Muscle of back (tissue), 11 donors: Measurements from ENCODE around the gene RAB34. TPM values are rescaled to one million over a fixed set of nuclear protein-coding genes. Genes with fewer than 3 reads are reported as not detected.
A peak's percentile ranks its signal among the peaks of the same experiment; 100 is the strongest.

Experiments used
- DNase-seq, 3 donors: peaks; one replicate each; pipeline versions ENCODE4 v3.0.0 to v3.0.0-alpha.2; 2013
- polyA plus RNA-seq, 10 donors: library from polyadenylated mRNA; unstranded; fragments of 120-200 nt; gene quantifications; one replicate each; pipeline ENCODE4 v1.2.1, GENCODE V29; 2013; ENCODE audit not compliant: insufficient read length in 10 of 10

The RAB34 gene
- polyA plus RNA-seq, 10 donors = 53.1 to 117 (median 77.2) TPM

DNA sequence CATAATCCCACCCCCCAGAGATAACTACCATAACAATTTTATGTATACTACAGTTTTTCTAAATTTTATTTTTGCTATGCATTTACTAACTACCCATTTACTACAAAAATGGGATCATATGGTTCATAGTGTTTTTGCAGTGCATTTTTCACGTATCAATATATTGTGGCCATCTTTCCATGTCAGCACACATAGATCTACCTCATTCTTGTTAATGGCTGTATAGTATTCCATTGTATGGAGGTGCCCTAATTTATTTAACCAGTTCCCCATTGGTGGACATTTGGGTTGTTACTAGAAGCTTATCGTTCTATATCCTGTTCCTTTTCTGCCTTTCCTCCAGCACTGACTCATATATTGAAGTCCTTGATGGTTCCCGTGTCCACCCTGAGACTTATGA is 28.7 kb downstream of the RAB34 start:
- no peak for DNase-seq

DNA sequence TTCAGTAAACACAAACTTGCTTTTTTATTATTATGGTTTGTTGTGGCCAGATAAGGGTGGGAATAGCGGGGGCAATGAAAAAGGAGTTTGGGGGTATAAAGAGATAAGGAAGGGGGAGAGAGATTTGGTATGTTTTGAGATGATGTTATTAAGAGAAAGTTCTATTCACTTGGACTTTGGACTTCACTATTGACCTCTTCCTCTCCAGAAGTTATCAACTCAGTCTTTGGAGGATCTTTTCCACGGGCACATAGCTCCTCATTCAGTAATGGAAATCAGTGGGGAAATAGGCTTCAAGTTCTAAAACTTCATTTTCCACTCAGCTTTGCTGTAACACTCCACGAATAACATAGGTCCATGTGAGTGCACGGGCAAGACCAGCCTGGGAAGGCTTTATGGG is 29.2 kb downstream of the RAB34 start:
- no peak for DNase-seq

DNA sequence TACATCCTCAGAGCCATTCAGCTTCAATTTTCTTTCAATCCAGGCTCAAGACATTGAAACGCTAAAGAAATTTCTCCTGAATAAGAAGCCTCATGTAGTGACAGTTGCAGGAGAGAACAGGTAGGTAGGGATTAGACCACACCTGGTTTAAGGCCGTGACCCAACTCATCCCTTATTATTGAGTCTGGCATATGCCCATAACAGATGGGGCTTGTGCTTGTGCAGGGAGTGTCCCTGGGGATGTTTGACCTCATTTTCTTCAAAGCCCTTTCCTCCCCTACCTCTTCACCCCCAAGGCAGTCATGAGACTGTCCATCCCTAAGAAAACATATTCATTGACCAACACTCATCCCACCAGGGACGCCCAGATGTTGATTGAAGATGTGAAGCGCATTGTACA is 31.4 kb downstream of the RAB34 start:
- no peak for DNase-seq

DNA sequence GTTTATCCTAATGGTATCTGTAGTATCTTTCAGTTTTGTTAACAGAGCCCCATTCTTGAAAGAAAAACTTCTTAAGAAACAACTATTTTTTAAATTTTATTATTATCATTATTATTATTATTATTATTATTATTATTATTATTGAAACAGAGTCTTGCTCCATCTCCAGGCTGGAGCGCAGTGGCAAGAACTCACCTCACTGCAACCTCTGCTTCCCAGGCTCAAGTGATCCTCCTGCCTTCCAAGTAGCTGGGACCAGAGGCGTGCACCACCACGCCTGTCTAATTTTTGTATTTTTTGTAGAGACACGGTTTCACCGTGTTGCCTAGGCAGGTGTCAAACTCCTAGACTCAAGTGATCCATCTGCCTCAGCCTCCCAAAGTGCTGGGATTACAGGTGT is 32.3 kb downstream of the RAB34 start:
- DNase-seq = no peak

DNA sequence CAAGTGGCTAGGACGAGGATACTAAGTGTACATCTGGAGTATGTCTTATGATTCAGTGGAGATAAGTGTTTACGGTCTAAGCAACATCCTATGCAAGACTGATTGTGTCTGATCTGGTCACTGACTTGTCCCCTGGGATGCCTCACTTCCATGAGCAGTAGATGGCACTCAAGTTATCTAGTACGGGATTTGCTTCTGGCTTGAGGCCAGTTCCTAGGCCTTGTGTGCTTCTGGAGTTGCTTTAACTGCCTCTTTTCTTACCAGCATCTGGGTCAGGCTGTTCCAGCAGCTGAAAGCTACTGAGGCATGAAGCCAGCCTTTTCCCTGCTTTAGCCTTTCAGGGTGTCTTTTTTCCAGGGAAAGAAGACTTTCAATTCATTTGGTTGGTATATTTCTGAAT is 32.7 kb downstream of the RAB34 start:
- DNase-seq = peak; percentile 21 to 43 (median 22)

DNA sequence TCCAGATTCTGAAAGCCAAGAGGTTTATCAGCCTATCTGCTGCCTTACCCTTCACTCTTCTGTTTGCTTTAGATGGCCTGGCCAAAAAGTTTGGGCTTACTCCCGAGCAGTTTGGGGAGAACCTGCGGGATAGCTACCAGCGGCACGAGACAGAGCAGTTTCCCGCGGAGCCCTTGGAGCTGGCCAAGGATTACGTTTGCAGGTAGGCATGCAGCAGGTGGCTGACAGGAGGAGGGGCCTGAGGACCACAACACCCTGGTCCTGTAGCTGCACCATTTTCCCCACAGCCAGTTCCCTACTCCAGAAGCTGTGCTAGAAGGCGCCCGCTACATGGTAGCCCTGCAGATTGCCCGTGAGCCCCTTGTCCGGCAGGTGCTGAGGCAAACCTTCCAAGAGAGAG is 35.0 kb downstream of the RAB34 start:
- DNase-seq = no peak

DNA sequence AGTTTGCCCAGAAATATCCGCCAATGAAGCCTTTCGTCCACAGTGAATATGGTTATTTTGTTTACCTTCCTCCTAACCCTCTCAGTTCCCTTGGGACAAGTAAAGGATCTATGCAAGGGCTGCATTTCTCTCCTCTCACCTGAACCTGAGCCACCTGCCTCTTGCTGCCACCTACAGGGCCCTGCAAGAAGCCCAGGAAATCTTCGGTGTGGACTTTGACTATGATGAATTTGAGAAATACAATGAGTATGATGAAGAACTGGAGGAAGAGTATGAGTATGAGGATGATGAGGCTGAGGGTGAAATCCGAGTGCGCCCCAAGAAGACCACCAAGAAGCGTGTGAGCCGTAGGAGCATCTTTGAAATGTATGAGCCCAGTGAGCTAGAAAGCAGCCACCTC is 41.7 kb downstream of the RAB34 start:
- DNase-seq = no peak

DNA sequence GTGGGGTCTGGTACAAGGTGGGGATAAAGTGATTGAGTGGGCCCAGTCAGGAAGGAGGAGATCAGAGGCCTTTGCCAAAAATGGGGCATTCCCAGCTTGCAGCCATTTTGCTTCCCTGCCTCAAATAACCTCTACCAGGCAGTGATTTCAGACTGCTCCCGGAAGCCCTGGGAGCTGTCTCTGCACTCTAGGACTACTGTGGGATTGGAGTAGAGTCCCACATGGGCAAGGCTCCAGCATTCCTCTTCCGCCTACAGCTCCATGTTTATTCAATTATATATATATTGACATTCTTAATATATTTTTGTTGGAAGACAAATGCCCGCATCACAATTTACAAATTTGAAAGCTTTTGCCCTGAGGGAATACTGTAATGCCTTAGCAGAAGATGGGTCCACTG is 42.2 kb downstream of the RAB34 start:
- DNase-seq = no peak

DNA sequence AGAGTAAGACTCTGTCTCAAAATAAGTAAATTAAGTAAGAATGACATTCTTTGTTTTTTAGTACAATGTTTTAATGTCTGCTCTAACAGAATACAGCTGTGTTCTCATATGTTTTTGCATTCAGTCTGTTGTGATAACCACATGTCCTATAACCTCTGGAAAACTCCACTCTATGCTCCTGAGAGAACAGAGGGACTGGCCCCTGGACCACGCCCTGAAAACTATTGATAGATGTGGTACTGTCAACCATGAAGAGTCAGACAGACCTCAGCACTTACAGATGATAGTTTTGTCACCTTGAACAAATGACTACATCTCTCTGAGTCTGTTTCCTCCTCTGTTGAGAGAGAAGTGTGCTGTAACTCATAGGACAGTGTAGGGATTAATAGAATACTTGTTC is 47.8 kb downstream of the RAB34 start:
- no peak for DNase-seq

DNA sequence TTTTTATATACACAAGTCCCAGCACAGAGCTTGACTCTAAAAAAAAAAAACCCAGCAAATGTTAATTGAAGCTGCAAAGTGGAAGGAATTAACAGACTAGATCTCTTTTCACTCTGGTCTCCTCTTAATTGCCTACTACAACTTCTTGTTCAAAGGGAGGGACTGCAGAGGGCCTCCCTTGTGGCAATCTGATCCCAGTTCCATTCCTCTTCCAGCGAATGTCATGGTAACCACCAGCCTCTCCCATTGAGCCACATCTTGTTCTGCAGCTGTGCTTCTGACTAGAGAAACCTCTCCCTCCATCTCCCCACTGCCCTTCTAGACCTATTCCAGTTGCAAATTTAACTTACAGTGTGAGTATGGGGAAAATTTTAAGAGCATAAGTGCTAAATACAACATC is 49.8 kb downstream of the RAB34 start:
- peak in 1 of 3 donors; percentile 21 for DNase-seq

DNA sequence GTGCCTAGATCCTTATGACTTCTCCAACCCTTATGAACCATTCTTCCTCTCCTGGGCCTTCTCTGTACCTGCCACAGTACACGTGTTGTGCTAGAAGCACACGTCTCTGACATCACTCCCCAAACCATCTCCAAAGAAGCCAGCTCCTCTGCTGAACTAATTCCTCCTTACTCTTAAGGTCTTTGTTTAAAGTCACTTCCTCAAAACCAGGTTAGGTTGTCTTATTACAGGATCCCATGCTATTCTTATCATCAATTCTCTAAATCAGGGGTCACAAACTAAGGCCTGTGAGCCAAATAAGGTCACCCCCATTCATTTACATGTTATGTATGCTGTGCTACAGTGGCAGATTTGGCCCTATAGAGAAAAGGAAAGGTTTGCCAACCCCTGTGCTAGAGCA is 51.7 kb downstream of the RAB34 start:
- DNase-seq = no peak

Other genes with a start within 250 kb of the RAB34 start
- not detected for gene SLC13A2, start 244.2 kb downstream of the RAB34 start, polyA plus RNA-seq
- gene FOXN1, start 211.5 kb downstream of the RAB34 start, polyA plus RNA-seq = 1 to 10 TPM in 2 of 10 donors, not detected in 8; 2.5 to 3.0 TPM
- 10 to 100 TPM; 10.8 to 19.5 (median 13.1) TPM for gene UNC119, start 165.2 kb downstream of the RAB34 start, polyA plus RNA-seq
- gene PIGS, start 146.3 kb downstream of the RAB34 start, polyA plus RNA-seq = 10 to 100 TPM; 39.9 to 52.0 (median 44.3) TPM
- gene ALDOC, start 141.0 kb downstream of the RAB34 start, polyA plus RNA-seq = 1 to 10 TPM in 9 of 10 donors, under 1 TPM in 1; 0.92 to 5.1 (median 1.9) TPM
- gene SPAG5, start 118.8 kb downstream of the RAB34 start, polyA plus RNA-seq = 10 to 100 TPM; 17.8 to 34.4 (median 23.2) TPM
- 10 to 100 TPM in 6 of 10 donors, 1 to 10 TPM in 4; 7.0 to 25.1 (median 12.3) TPM for gene RSKR, start 103.7 kb downstream of the RAB34 start, polyA plus RNA-seq
- gene BLTP2, start 72.7 kb downstream of the RAB34 start, polyA plus RNA-seq = 10 to 100 TPM; 46.8 to 61.9 (median 56.0) TPM
- 10 to 100 TPM; 31.3 to 48.9 (median 39.7) TPM for gene SDF2, start 56.0 kb downstream of the RAB34 start, polyA plus RNA-seq
- gene SUPT6H, start 55.7 kb downstream of the RAB34 start, polyA plus RNA-seq = 10 to 100 TPM; 36.8 to 47.7 (median 41.7) TPM
- gene PROCA1, start 6.0 kb downstream of the RAB34 start, polyA plus RNA-seq = 1 to 10 TPM; 1.7 to 5.3 (median 2.6) TPM
- gene RPL23A, start 2.1 kb upstream of the RAB34 start, polyA plus RNA-seq = 1,000 to 10,000 TPM; 1,123 to 1,773 (median 1,454) TPM
- gene TLCD1, start 8.4 kb upstream of the RAB34 start, polyA plus RNA-seq = 1 to 10 TPM; 2.3 to 6.0 (median 4.1) TPM
- 1 to 10 TPM; 1.3 to 4.2 (median 2.7) TPM for gene NEK8, start 10.9 kb upstream of the RAB34 start, polyA plus RNA-seq
- 10 to 100 TPM; 40.0 to 73.0 (median 52.8) TPM for gene TRAF4, start 26.1 kb upstream of the RAB34 start, polyA plus RNA-seq
- 10 to 100 TPM; 11.2 to 14.1 (median 13.2) TPM for gene FAM222B, start 124.9 kb upstream of the RAB34 start, polyA plus RNA-seq
- 10 to 100 TPM; 35.1 to 54.6 (median 43.1) TPM for gene ERAL1, start 137.1 kb upstream of the RAB34 start, polyA plus RNA-seq
- gene FLOT2, start 179.9 kb upstream of the RAB34 start, polyA plus RNA-seq = 10 to 100 TPM; 55.3 to 75.0 (median 66.1) TPM
- gene DHRS13, start 185.2 kb upstream of the RAB34 start, polyA plus RNA-seq = 1 to 10 TPM; 2.4 to 5.3 (median 3.3) TPM
- 10 to 100 TPM; 22.0 to 37.9 (median 29.9) TPM for gene PHF12, start 233.7 kb upstream of the RAB34 start, polyA plus RNA-seq